ENCODE results near the gene MTMR10. TPM values are rescaled to one million over a fixed set of nuclear protein-coding genes. Genes with fewer than 3 reads are reported as not detected.

Gene MTMR10
- total RNA-seq, 1 experiment from 2014 or later: 12.0 TPM

DNA sequence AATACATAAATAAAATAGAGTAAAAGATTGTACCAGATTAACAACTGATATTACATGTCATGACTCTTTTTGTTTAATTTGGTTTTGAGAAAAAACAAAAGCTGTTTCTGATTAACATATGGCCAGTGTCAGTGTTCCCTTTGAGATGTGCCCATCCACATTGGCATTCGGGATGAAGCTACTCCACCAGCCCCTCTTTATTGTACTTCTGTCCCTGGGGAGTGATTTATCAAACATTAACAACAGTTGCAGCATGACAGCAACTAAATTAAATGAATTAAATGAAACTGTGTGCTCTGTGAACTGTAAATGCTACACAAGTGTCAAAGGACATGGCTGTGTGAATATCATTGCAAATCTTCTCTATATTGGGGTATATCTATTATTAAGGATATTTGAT lies 25.9 kb upstream of the MTMR10 start:
- DNase-seq (ENCODE audit: low spot score): no peak
- in situ Hi-C loops (cut with HindIII; ENCODE audit: low sequenced_read_pairs): no loop called here

DNA sequence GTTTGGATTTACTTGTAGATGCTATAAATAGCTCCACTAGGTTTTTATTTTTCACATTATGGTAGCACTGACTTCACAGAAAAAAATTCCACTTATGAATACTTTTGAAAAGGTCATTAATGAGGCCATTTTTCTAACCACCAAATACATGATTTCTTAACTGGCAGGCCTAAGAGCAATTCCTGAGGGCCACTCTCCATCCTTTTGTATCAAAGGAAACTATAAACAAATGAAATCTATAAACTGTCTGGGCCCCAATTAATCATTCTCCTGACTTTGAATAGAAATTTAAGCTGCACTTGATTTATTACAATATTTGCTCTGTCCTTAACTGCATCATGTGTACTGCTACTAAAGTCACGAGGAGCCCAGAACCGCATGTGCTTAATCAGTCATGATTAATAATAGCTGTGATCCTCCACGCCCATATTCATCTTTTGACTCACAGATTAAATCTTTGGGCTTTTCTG lies 25.1 kb upstream of the MTMR10 start:
- no peak for DNase-seq (ENCODE audit: low spot score)
- in situ Hi-C loops (cut with HindIII; ENCODE audit: low sequenced_read_pairs): no loop called here

DNA sequence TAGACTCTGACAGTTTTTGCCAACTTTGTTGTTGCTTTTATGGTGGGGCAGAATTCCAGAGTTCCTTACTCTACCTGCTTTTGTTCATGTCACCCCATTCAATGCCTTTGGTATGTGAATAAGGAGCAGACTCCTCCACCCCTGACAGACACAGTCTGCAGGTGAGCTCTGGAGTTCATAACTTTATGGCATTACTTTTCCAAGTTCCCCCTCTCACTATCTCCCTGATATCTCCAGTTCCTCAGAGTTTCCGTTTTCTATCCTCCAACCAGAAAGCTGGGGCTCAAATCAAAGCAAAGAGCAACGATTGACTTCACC lies 23.1 kb upstream of the MTMR10 start:
- DNase-seq (ENCODE audit: low spot score): no peak
- in situ Hi-C loops (cut with HindIII; ENCODE audit: low sequenced_read_pairs): no loop called here

- DNase-seq (ENCODE audit: low spot score): no peak
- in situ Hi-C loops (cut with HindIII; ENCODE audit: low sequenced_read_pairs): no loop called here
Observed at GRCh38 chr15:31013863-31014607, 22.6 kb upstream of the MTMR10 start.

GRCh38 chr15:31012455-31012854 lies 21.0 kb upstream of the MTMR10 start:
- no peak for DNase-seq (ENCODE audit: low spot score)
- in situ Hi-C loops (cut with HindIII; ENCODE audit: low sequenced_read_pairs): no loop called here

GRCh38 chr15:31010036-31010435 lies 18.6 kb upstream of the MTMR10 start:
- DNase-seq (ENCODE audit: low spot score): no peak
- in situ Hi-C loops (cut with HindIII; ENCODE audit: low sequenced_read_pairs): no loop called here

GRCh38 chr15:31005660-31006059 lies 14.2 kb upstream of the MTMR10 start:
- in situ Hi-C loops (cut with HindIII; ENCODE audit: low sequenced_read_pairs): no loop called here
- no peak for DNase-seq (ENCODE audit: low spot score)

DNA sequence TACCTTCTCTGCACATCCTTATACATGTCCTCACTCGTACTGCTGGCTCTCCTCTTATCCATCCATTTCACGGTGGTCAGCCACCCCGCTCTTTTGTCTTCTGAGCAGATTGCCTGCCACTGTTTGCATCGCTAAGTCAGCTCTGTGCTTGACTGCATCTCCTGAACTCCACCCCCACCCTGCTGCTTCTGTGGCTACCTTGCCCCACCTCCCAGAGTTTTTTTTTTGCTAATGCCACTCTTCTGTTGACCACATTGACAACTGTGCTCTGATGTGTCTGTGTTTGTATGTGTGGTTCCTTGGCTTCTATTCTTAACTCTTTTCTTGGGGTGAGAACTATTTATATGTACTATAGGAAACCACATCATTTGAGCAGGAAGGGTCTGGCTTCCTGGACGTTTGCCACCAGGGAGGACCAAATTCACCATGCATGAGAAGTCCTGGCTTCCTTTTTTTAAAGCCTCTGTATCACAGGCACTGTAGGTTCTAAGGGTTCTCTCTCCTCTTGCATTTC lies 12.8 kb upstream of the MTMR10 start:
- in situ Hi-C loops (cut with HindIII; ENCODE audit: low sequenced_read_pairs): no loop called here
- no peak for DNase-seq (ENCODE audit: low spot score)

- DNase-seq (ENCODE audit: low spot score): no peak
- in situ Hi-C loops (cut with HindIII; ENCODE audit: low sequenced_read_pairs): no loop called here
Observed at GRCh38 chr15:31001702-31002101, 10.3 kb upstream of the MTMR10 start.

GRCh38 chr15:30999729-31000128 lies 8.3 kb upstream of the MTMR10 start:
- in situ Hi-C loops (cut with HindIII; ENCODE audit: low sequenced_read_pairs): no loop called here

GRCh38 chr15:30997270-30997669 lies 5.8 kb upstream of the MTMR10 start:
- in situ Hi-C loops (cut with HindIII; ENCODE audit: low sequenced_read_pairs): no loop called here
- DNase-seq (ENCODE audit: low spot score): no peak

More at GRCh38 chr15:30999729-31000128, 8.3 kb upstream of the MTMR10 start:
- no peak for DNase-seq (ENCODE audit: low spot score)

GRCh38 chr15:30992249-30992864 lies 929 bp upstream of the MTMR10 start:
- DNase-seq (ENCODE audit: low spot score): no peak
- in situ Hi-C loops (cut with HindIII; ENCODE audit: low sequenced_read_pairs): no loop called here

GRCh38 chr15:30990446-30991254 lies 778 bp downstream of the MTMR10 start:
- in situ Hi-C loops (cut with HindIII; ENCODE audit: low sequenced_read_pairs): no loop called here
- no peak for DNase-seq (ENCODE audit: low spot score)

GRCh38 chr15:30990036-30990435 lies 1.4 kb downstream of the MTMR10 start:
- no peak for DNase-seq (ENCODE audit: low spot score)
- in situ Hi-C loops (cut with HindIII; ENCODE audit: low sequenced_read_pairs): no loop called here

DNA sequence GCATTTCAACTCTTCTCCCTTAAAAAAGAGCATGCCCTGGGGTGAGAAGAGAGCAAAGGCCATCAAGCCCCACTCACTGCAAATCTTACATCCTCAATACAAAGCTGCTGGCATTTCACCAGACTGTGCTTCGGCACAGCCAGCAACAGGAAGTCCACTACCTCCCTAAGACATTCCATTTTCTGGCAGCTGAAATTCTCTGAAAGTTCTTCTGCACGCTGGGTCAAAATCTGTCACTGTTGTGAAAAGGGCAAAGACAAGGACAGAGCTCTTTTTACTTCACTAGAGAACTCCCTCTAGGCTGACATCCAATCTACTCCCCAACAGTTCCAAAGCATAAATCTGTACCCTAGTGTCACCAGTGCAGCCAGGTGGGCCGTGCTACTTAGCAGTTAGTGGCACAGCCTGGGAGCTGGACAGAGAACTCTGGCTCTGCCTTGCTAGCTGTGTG lies 6.3 kb downstream of the MTMR10 start:
- peak; percentile 70 for DNase-seq (ENCODE audit: low spot score)
- in situ Hi-C loops (cut with HindIII; ENCODE audit: low sequenced_read_pairs): no loop called here

DNA sequence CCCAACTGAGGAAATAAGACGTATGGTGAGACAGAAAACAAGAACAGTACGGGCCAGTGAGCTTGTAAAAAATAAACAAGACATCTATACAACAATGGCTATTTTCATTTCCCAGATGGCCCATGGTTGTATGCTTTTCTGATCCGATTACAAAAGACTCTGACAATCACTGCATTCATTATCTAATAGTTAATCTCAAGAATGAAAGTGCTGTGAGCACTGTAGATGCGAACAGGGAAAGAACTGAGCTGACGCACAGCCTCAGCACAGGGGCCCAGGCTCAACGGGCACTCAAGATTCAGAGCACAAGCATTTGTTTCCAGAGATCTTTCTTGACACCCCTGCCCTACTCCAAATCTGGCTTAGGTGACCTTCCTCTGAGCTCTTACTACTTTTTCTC lies 6.9 kb downstream of the MTMR10 start:
- in situ Hi-C loops (cut with HindIII; ENCODE audit: low sequenced_read_pairs): no loop called here
- peak; percentile 61 for DNase-seq (ENCODE audit: low spot score)

DNA sequence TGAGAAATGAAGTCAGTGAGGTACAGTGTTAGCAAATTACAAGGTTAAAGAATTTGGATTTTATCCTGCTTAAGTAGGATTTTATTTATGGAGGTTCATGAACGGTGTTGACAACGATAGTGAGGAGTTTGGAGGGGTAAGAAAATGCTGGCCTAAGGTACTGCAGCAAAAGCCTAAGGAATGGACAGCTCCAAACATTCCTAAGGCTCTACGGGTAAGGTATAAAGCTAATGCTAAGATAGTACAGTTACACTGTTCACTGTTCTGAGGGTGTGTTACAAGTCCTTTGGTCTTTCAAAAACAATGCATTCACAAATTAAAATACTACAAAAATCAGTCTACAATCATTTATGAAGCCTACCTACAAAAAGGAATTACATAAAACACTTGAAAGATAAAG lies 7.3 kb downstream of the MTMR10 start:
- DNase-seq (ENCODE audit: low spot score): no peak
- in situ Hi-C loops (cut with HindIII; ENCODE audit: low sequenced_read_pairs): no loop called here

- no peak for DNase-seq (ENCODE audit: low spot score)
- in situ Hi-C loops (cut with HindIII; ENCODE audit: low sequenced_read_pairs): no loop called here
Observed at GRCh38 chr15:30979457-30979856, 12.0 kb downstream of the MTMR10 start.

DNA sequence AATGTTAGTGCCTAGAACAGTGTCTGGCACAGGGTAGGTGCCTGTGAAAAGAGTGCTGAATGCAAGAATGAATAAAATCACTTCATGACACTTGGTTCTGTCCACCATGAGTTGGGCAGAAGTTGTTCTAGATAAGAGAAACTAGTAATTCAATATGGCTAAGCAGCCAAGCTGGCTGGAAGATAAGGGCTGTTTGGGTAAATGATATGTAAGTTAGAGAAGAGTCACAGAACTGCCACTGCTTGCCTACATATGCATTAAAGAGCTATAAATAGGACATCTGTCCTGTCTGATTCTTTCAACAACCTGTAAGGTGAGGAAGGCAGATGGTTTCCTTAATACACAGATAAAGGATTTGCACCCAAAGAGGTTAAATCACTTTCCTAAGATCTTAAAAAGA lies 13.1 kb downstream of the MTMR10 start:
- no peak for DNase-seq (ENCODE audit: low spot score)
- in situ Hi-C loops (cut with HindIII; ENCODE audit: low sequenced_read_pairs): no loop called here

DNA sequence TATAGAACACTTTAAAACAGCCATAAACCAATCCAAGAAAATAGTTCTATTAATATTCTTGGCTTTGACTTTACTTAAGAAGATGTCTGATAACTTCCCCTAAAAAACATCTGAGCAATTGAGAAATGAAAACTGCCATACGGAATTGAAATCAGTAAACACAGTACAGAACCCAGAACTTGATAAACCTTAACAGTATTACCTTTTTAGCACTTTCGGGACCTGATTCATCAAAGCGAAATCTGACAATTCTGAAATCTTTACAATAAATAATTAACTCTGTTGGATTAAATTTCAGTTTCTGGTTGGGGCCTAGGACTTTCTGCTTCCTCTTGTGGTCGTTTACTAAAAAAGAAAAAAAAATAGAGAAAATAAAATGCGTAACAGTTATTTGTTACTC lies 17.3 kb downstream of the MTMR10 start:
- in situ Hi-C loops (cut with HindIII; ENCODE audit: low sequenced_read_pairs): no loop called here

More for the DNA sequence above, 17.3 kb downstream of the MTMR10 start:
- DNase-seq (ENCODE audit: low spot score): no peak
